ENCODE measurements around the gene LCN6.
"Not testable (repeated sequence)": the region's sequence is repeated elsewhere in the genome, so short reads cannot be mapped to it uniquely, and the experiment has no call there.

The LCN6 gene

DNA sequence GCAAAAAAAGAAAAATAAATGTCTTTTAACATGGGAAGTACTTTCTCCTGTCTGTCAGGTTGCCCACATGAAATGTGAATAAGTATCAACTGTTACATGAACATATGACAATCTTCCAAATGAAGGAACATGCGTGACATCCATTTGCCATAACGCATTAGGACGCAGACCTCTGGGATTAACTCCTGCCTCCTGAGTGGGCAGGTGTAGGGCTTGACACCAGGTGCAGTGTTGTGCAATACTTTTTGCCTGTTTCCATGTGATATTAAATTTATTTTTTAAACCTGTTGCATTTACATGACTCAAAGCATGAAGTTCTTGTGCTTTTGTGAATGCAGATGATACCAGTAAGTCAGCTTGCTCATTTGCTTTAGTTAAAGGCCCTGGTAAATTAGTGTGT lies 34.1 kb upstream of the LCN6 start:
- DNase-seq: peak; percentile 67

DNA sequence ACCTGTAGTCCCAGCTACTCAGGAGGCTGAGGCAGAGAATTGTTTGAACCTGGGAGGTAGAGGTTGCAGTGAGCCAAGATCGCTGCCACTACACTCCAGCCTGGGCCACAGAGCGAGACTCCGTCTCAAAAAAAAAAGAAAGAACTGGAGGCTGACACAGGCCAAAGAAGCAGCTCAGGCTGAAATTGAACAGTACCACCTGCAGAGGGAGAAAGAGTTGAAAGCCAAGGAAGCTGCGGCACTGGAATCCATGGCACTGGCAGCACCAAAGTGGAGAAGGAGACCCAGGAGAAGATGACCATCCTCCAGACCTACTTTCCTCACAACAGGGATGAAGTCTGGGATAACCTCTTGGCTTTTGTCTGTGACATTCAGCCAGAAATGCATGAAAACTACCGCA lies 31.5 kb upstream of the LCN6 start:
- DNase-seq: no peak

GRCh38 chr9:136777359-136777758 lies 29.0 kb upstream of the LCN6 start:
- no peak for DNase-seq

DNA sequence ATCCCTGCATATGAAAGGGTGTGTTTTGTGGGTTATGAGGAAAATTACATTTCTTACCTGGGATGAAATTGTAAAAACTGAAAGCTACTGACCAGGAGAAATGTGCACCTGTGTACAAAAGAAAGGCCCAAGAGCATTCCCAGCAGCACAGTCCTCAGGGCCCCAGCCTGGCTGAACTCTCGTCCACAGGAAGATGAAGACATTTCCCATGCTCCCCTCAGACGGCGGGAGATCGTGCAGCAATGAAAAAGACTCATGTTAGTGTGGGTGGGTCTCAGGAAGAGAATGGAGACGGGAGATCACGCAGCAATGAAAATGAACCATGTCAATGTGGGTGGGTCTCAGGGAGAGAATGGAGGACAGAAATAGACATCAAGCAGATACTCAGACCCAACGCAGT lies 28.6 kb upstream of the LCN6 start:
- no peak for DNase-seq

- DNase-seq: no peak
Observed at GRCh38 chr9:136775191-136775590, 26.9 kb upstream of the LCN6 start.

- DNase-seq: no peak
Observed at GRCh38 chr9:136774416-136775045, 26.2 kb upstream of the LCN6 start.

GRCh38 chr9:136773386-136774044 lies 25.2 kb upstream of the LCN6 start:
- DNase-seq: no peak

- DNase-seq: no peak
Observed at GRCh38 chr9:136771907-136772415, 23.6 kb upstream of the LCN6 start.

DNA sequence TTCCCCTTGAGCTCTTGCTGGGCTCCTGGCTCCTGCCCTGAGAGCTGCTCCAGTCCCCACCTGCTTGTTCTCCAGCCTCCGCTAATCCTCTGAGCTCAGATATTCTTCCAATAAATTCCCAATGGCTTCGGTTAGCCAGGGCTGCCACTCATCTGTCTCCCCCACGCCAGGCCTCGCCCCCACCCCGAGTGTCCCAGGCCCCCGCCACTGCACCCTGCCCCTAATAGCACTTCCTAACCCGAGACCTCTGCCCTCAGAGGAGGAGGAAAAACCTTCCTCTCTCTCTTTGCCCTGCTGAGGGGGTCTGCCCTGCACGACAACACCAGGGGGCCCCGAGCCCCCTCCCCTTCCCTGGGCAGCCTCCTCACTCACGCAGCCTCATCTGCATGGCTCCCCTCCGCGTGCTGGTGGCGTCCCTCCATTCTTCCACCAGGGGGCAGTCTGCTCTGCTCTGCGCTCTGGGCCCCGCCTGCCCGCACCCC lies 21.4 kb upstream of the LCN6 start:
- peak; percentile 36 for DNase-seq

- peak; percentile 84 for DNase-seq
Observed at GRCh38 chr9:136766410-136767120, 18.2 kb upstream of the LCN6 start.

- DNase-seq: not testable (repeated sequence)
Observed at GRCh38 chr9:136765745-136766409, 17.6 kb upstream of the LCN6 start.

- DNase-seq: no peak
Observed at GRCh38 chr9:136765041-136765440, 16.7 kb upstream of the LCN6 start.

DNA sequence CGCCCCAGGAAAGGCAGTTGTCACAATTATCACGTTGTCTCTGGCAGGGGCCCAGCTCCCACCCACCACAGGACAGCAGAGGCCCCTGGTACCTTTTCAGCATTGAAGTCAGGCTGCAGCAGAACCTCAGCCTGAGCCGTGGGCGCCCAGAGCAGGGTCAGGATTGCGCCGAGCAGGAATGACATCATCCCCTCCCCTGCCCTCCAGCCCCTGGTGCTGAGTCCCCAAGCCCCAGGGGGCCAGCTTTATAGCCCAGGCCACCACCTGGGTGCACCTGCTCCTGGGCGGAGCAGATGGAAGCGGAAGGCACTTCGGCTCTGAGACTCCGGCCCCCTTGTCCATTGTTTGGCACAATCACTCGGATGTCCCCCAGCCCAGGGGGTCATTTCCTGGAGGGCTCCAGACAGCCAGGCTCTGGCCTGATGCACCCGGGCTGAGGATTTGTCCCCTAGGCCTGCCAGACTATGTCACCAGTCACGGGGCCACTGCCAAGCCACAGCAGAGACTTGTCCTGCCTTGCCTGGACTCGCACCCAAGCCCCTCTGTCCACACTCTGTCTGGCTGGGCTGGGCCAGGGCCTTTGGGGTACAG lies 16.1 kb upstream of the LCN6 start, which contains the start of gene LCN15:
TSS of gene LCN15 (minus strand) at position 218 of the 591 bp plus-strand sequence. CDS start at position 188, 30 bp downstream.
- no peak for DNase-seq

DNA sequence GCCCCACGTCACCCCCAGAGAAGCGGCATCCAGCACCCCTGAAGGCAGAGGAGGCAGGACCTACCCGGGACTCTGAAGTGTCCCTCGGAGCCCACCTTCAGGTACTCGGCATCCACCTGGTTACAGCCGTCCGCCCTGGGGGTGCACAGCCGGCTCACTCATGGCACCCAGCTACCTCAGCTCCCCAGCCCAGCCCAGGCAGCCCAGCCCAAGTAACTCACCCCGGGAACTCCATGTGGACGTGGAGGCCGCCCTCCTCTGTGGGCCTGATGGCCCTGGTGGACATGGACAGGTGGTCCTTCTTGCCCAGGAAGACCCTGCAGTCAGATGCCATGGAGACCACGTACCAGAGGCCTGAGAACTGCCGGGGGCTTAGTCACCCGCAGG lies 15.3 kb upstream of the LCN6 start:
- DNase-seq: no peak

DNA sequence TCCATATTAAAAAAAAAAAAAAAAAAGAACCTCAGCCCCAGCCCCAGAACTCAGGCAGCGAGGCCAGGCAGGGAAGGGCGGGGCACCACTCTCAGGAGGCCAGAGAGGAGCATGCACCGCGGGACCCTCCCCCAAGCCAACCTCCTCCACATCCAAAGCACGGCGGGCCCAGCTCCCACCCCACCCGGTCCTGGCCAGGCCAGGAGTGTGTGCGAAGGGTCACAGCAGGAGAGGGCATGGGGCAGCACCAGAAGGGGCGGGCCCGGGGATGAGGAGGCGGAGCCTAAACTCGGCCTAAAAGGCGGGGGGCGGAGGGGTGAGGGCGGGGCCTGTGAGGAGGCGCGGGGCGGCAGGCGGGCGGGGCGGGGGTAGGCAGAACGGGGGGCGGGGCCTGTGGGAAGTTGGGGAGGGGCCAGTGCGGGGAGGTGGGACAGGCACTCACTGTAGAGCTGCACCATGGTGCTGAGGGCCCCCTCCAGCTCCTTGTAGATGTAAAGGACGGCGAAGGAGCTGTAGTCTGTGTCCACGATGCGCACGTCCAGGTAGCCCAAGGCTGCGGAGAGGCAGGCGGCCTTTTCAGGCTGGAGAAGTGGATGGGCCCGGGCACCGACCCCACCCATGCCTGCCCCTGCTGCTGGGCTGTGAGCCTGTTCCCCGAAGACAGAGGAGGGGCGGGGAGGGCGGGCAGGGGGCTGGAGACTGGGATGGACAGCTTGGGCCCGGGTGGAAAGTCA lies 14.8 kb upstream of the LCN6 start:
- no peak for DNase-seq

GRCh38 chr9:136762221-136762691 lies 13.9 kb upstream of the LCN6 start:
- no peak for DNase-seq

DNA sequence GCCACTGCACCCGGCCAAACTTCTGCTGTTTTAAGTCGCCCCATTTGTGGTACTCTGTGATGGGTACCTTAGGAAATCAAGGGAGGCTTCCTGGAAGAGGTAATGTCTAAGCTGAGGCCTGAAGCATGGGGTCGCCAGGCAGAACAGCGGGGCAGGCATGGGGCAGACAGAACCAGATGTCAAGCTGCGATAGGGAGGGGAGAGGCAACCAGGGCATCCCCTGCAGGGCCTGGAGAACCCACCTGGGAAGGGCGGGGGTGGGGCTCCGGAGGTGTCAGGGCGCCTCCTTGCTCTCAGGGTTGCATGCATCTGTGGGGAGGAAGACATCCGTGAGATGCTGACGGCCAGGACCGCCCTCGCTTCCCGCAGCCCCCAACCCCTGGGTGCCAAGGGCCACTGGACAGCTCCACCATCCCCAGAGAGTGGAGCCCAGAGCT lies 13.2 kb upstream of the LCN6 start:
- DNase-seq: no peak

DNA sequence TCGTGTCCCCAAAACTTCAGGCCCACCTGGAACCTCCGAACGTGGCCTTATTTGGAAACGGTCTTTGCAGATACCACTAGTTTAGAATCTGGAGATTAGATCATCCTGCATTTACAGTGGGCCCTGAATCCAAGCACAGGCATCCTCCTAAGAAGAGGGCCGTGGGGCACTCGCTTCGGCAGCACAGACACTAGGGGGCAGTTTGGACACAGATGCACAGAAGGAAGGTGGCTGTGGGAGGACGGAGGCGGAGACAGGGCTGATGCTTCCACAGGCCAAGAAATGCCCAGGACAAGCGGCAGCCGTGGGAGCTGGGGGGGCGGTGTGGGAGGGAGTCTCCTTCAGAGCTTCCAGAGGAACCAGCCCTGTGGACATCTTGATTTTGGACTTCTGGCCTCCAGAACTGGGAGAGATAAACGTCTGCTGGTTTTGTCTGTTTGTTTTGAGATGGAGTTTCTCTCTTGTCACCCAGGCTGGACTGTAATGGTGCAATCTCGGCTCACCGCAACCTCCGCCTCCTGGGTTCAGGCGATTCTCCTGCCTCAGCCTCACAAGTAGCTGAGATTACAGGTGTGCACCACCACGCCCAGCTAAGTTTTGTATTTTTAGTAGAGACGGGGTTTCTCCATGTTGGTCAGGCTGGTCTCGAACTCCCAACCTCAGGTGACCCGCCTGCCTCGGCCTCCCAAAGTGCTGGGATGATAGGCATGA lies 12.7 kb upstream of the LCN6 start:
- not testable (repeated sequence) for DNase-seq

DNA sequence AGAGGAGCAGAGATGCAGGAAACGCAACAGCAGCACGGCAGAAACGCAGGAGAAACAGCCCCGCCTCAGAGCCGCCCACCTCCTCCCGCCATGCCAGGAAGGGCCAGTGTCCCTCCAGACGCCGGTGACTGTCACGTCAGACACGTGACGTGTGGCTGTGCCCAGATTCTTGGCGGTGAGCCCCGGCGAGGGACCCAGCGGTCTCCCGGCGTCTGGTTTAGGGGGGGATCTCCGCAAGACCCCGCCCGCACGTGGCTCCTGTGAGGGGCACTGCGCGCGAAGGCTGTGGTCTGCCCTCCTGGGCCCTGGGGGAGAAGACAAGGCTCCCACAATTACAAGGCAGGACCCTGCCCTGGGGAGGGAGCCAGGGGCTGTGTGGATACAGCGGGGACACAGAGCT lies 12.1 kb upstream of the LCN6 start:
- DNase-seq: no peak

DNA sequence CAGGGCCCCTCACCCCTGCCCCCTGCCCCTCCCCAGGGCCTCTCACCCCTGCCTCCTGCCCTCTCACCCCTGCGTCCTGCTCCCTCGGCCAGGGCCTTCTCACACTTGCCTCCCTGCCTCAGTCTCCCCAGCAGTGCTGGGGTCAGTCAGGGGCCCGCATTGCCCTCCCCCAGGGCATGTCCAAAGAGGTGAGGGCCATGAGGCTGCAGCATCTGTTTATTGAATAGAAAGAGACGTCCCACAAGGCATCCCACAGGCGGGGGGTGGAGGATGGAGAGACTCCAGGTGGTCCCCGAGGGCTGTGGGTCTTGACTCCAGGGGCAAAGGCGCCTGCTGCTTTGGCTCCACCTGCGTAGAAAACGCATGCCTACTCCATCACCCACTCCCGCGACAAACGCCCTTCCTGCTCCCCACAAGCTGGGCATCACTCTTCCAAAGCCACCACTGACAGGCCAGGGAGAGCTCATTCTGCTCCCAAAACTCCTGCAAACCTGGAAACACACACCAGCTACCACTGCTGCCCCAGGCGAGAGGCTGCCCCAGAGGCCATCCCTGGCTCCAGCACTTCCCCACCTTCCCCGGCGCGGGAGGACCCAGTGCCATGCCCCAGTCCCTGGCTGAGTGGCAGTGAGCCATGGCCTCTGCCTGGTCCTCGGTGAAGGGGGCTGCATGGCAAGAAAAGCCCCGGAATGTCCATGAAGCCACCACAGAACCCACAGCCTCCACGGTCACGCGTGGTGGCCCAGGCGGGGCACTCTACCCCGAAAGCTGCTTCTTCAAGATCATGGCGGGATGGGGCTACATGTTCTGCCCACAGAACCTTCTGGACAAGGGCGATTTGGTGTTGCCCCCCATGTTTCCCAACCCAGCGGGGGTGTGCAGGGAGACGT lies 11.4 kb upstream of the LCN6 start:
- DNase-seq: no peak

Measured in NCI-H2171 (cell line).